ENCODE measurements around the gene LRRK1.

The LRRK1 gene

GRCh38 chr15:100980410-100981046 is 61.4 kb downstream of the LRRK1 start:
- no peak overlapping the region for H3K9ac ChIP-seq (ENCODE audit: low read length)
- no peak overlapping the region for H3K4me2 ChIP-seq (ENCODE audit: low read length)
- no peak overlapping the region for H3K27ac ChIP-seq (ENCODE audit: low read length)
- H3K79me2 ChIP-seq (ENCODE audit: low read length): no peaks in the 10 kb centered on the region
- no peaks in the 10 kb centered on the region for H3K9me3 ChIP-seq (ENCODE audit: insufficient read depth, low read length)
- no peak overlapping the region for H2AFZ ChIP-seq (ENCODE audit: low read depth, low read length)
- no peak overlapping the region for H3K4me3 ChIP-seq (ENCODE audit: low read length)
- H4K20me1 ChIP-seq (ENCODE audit: insufficient read depth, low read length): peaks cover 12% of the 10 kb centered on the region
- H3K4me1 ChIP-seq (ENCODE audit: low read length): peaks cover 8% of the 10 kb centered on the region
- H3K27me3 ChIP-seq (ENCODE audit: low read depth, low read length): no peaks in the 10 kb centered on the region
- peaks cover 30% of the 10 kb centered on the region for H3K36me3 ChIP-seq (replicated peaks; ENCODE audit: low read depth, low read length)
- no peak for TF ChIP-seq CTCF (IDR thresholded peaks at IDR 0.05; ENCODE audit: low read depth, low read length)
- TF ChIP-seq EZH2phosphoT487 (IDR thresholded peaks at IDR 0.05; ENCODE audit: low read depth): no peak

GRCh38 chr15:100981086-100981485 is 61.9 kb downstream of the LRRK1 start:
- Histone ChIP-seq H4K20me1 (ENCODE audit: insufficient read depth, low read length) (peaks cover 12% of the 10 kb centered on the region), H3K9ac (ENCODE audit: low read length) (no peak overlapping the region), H3K36me3 (replicated peaks; ENCODE audit: low read depth, low read length) (peaks cover 28% of the 10 kb centered on the region), H3K79me2 (ENCODE audit: low read length) (no peaks in the 10 kb centered on the region), H3K27ac (ENCODE audit: low read length) (no peak overlapping the region), H3K4me1 (ENCODE audit: low read length) (peaks cover 8% of the 10 kb centered on the region), H2AFZ (ENCODE audit: low read depth, low read length) (no peak overlapping the region), H3K27me3 (ENCODE audit: low read depth, low read length) (no peaks in the 10 kb centered on the region), H3K9me3 (ENCODE audit: insufficient read depth, low read length) (no peaks in the 10 kb centered on the region), H3K4me2 (ENCODE audit: low read length) (no peak overlapping the region), H3K4me3 (ENCODE audit: low read length) (no peak overlapping the region)
- TF ChIP-seq EZH2phosphoT487 (IDR thresholded peaks at IDR 0.05; ENCODE audit: low read depth) (no peak), CTCF (IDR thresholded peaks at IDR 0.05; ENCODE audit: low read depth, low read length) (no peak)

- H3K4me2 ChIP-seq (ENCODE audit: low read length): no peak overlapping the region
- no peak overlapping the region for H3K4me3 ChIP-seq (ENCODE audit: low read length)
Measured at GRCh38 chr15:100983221-100983620, 64.1 kb downstream of the LRRK1 start.

GRCh38 chr15:100985401-100985800 is 66.2 kb downstream of the LRRK1 start:
- no peak overlapping the region for H2AFZ ChIP-seq (ENCODE audit: low read depth, low read length)
- no peak overlapping the region for H3K4me3 ChIP-seq (ENCODE audit: low read length)
- no peaks in the 10 kb centered on the region for H3K27me3 ChIP-seq (ENCODE audit: low read depth, low read length)
- H3K79me2 ChIP-seq (ENCODE audit: low read length): no peaks in the 10 kb centered on the region
- H3K4me2 ChIP-seq (ENCODE audit: low read length): no peak overlapping the region
- peaks cover 17% of the 10 kb centered on the region for H4K20me1 ChIP-seq (ENCODE audit: insufficient read depth, low read length)
- H3K9me3 ChIP-seq (ENCODE audit: insufficient read depth, low read length): no peaks in the 10 kb centered on the region
- no peak overlapping the region for H3K27ac ChIP-seq (ENCODE audit: low read length)
- H3K4me1 ChIP-seq (ENCODE audit: low read length): peaks cover 8% of the 10 kb centered on the region
- H3K36me3 ChIP-seq (replicated peaks; ENCODE audit: low read depth, low read length): peaks cover 32% of the 10 kb centered on the region
- no peak overlapping the region for H3K9ac ChIP-seq (ENCODE audit: low read length)
- TF ChIP-seq EZH2phosphoT487 (IDR thresholded peaks at IDR 0.05; ENCODE audit: low read depth) (no peak), CTCF (IDR thresholded peaks at IDR 0.05; ENCODE audit: low read depth, low read length) (no peak)

More at GRCh38 chr15:100983221-100983620, 64.1 kb downstream of the LRRK1 start:
- Histone ChIP-seq H3K36me3 (replicated peaks; ENCODE audit: low read depth, low read length) (peaks cover 19% of the 10 kb centered on the region), H3K79me2 (ENCODE audit: low read length) (no peaks in the 10 kb centered on the region), H3K9ac (ENCODE audit: low read length) (no peak overlapping the region), H2AFZ (ENCODE audit: low read depth, low read length) (no peak overlapping the region), H3K4me1 (ENCODE audit: low read length) (peaks cover 8% of the 10 kb centered on the region), H4K20me1 (ENCODE audit: insufficient read depth, low read length) (peaks cover 11% of the 10 kb centered on the region), H3K27me3 (ENCODE audit: low read depth, low read length) (no peaks in the 10 kb centered on the region), H3K9me3 (ENCODE audit: insufficient read depth, low read length) (no peaks in the 10 kb centered on the region), H3K27ac (ENCODE audit: low read length) (no peak overlapping the region)
- no peak for TF ChIP-seq CTCF (IDR thresholded peaks at IDR 0.05; ENCODE audit: low read depth, low read length)
- no peak for TF ChIP-seq EZH2phosphoT487 (IDR thresholded peaks at IDR 0.05; ENCODE audit: low read depth)

Data from OCI-LY3 (cell line).